ENCODE measurements around the gene PSTPIP1. TPM values are rescaled to one million over a fixed set of nuclear protein-coding genes. Genes with fewer than 3 reads are reported as not detected.

PSTPIP1 gene
- total and polyA plus RNA-seq, 4 donors: 12.4 to 39.6 (median 20.6) TPM

DNA sequence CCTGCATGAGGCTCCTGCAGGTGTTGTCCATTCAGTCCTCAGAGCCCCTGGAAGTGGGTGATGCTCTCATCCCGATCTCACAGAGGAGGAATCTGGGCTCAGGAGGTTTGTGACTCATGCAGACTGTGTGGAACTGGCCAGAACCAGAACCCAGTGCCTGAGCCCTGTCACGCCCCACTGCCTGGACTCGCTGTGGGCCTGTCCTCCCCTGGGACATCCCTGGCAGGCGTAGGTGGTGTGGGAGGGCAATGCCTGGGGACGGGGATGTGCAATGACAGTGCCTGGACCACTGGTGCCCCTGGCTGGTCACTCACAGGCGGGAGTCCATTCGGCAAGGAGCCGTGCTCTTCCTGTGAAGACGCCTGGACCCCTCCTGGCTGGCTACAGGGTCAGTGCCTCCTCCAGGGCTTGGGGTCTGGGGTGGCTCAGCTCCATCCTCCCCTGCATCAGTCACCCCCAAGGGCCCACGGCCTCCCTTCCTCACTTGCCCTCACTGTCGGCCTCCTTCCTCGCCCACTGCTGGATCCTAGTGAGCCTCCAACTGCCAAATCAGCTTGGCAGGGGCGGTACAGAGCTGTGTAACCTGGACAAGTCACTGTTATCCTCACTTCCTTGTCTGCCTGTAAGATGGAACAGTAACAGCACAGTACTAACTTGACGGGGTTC, 14.9 kb downstream of the PSTPIP1 start:
- 87 to 92% methylated on average over 14 of the region's 14 CpGs for WGBS, 2 donors
- TF ChIP-seq, protein P1, sequence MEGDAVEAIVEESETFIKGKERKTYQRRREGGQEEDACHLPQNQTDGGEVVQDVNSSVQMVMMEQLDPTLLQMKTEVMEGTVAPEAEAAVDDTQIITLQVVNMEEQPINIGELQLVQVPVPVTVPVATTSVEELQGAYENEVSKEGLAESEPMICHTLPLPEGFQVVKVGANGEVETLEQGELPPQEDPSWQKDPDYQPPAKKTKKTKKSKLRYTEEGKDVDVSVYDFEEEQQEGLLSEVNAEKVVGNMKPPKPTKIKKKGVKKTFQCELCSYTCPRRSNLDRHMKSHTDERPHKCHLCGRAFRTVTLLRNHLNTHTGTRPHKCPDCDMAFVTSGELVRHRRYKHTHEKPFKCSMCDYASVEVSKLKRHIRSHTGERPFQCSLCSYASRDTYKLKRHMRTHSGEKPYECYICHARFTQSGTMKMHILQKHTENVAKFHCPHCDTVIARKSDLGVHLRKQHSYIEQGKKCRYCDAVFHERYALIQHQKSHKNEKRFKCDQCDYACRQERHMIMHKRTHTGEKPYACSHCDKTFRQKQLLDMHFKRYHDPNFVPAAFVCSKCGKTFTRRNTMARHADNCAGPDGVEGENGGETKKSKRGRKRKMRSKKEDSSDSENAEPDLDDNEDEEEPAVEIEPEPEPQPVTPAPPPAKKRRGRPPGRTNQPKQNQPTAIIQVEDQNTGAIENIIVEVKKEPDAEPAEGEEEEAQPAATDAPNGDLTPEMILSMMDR (IDR thresholded peaks at IDR 0.05; ENCODE audit: control extremely low read depth, extremely low read depth): no peak
- no peak overlapping the region for H3K4me3 ChIP-seq
- no peaks in the 10 kb centered on the region for H3K27me3 ChIP-seq (ENCODE audit: control insufficient read depth in 3 of 3, insufficient read depth in 3 of 3, low read length in 2 of 3)
- ATAC-seq (ENCODE audit: insufficient read depth, low FRiP score): no peak
- peaks cover 0 to 2% (median 0%) of the 10 kb centered on the region in 5 donors for H3K4me1 ChIP-seq (ENCODE audit: control insufficient read depth in 5 of 5, insufficient read depth in 5 of 5, low read length in 5 of 5)
- peaks cover 0 to 1% (median 0%) of the 10 kb centered on the region in 4 donors for H3K36me3 ChIP-seq (ENCODE audit: control insufficient read depth in 4 of 4, insufficient read depth in 4 of 4, low read length in 4 of 4)
- no peak overlapping the region for H3K27ac ChIP-seq (ENCODE audit: low read depth in 1 of 2, low read length in 1 of 2)
- H3K9ac ChIP-seq (ENCODE audit: insufficient read depth in 1 of 2, low read length in 2 of 2): no peak overlapping the region
- H3K9me3 ChIP-seq (ENCODE audit: control insufficient read depth in 4 of 4, insufficient read depth in 3 of 4, low read length in 3 of 4): no peaks in the 10 kb centered on the region
- no peak for DNase-seq

DNA sequence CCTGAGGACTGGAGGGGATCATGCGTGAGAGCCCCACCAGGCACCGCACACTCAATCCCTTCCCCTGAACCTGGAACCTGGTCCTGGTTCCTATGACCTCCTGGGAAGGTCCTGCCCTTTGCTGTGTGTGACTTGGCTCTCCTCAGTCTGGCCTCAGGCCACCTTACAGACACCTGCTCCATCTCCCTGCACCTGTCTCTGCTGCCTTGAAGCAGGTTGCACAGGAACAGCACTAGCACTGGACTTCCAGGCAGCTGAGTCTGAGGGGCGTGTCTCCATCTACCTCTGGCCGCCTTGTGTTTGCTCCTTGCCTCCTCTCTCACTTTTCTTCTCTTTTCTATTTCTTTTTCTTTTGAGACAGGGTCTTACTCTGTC, 15.4 kb downstream of the PSTPIP1 start:
- Histone ChIP-seq H3K36me3 (ENCODE audit: control insufficient read depth in 4 of 4, insufficient read depth in 4 of 4, low read length in 4 of 4) (peaks cover 0 to 1% (median 0%) of the 10 kb centered on the region in 4 donors), H3K9me3 (ENCODE audit: control insufficient read depth in 4 of 4, insufficient read depth in 3 of 4, low read length in 3 of 4) (no peaks in the 10 kb centered on the region), H3K4me1 (ENCODE audit: control insufficient read depth in 5 of 5, insufficient read depth in 5 of 5, low read length in 5 of 5) (peaks cover 0 to 2% (median 0%) of the 10 kb centered on the region in 5 donors), H3K27ac (ENCODE audit: low read depth in 1 of 2, low read length in 1 of 2) (no peak overlapping the region), H3K27me3 (ENCODE audit: control insufficient read depth in 3 of 3, insufficient read depth in 3 of 3, low read length in 2 of 3) (no peaks in the 10 kb centered on the region), H3K4me3 (no peak overlapping the region), H3K9ac (ENCODE audit: insufficient read depth in 1 of 2, low read length in 2 of 2) (no peak overlapping the region)
- no peak for ATAC-seq (ENCODE audit: insufficient read depth, low FRiP score)
- no peak for DNase-seq
- TF ChIP-seq, protein P1 (IDR thresholded peaks at IDR 0.05; ENCODE audit: control extremely low read depth, extremely low read depth): no peak
- 89 to 95% methylated on average over 4 of the region's 4 CpGs for WGBS, 2 donors

DNA sequence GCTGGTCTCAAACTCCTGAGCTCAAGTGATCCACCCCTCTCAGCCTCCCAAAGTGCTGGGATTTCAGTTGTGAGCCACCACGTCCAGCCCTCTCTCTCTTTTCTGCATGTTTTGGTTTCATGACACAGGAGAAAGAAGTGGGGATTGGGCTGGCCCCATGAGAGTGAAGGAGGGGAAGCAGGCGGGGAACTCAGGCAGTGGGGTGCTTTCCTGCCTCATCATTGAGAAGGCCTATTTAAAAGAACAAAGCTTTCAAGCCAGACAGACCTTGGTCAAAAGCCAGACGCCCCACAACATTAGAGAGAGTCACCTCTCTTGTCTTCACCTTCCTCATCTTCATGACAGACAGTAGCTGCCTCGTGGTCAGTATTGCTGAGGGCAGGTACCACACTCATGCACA, 15.9 kb downstream of the PSTPIP1 start:
- Histone ChIP-seq H3K9me3 (ENCODE audit: control insufficient read depth in 4 of 4, insufficient read depth in 3 of 4, low read length in 3 of 4) (no peaks in the 10 kb centered on the region), H3K36me3 (ENCODE audit: control insufficient read depth in 4 of 4, insufficient read depth in 4 of 4, low read length in 4 of 4) (peaks cover 0 to 1% (median 0%) of the 10 kb centered on the region in 4 donors), H3K27me3 (ENCODE audit: control insufficient read depth in 3 of 3, insufficient read depth in 3 of 3, low read length in 2 of 3) (no peaks in the 10 kb centered on the region), H3K9ac (ENCODE audit: insufficient read depth in 1 of 2, low read length in 2 of 2) (no peak overlapping the region), H3K27ac (ENCODE audit: low read depth in 1 of 2, low read length in 1 of 2) (no peak overlapping the region), H3K4me1 (ENCODE audit: control insufficient read depth in 5 of 5, insufficient read depth in 5 of 5, low read length in 5 of 5) (peaks cover 0 to 2% (median 0%) of the 10 kb centered on the region in 5 donors), H3K4me3 (no peak overlapping the region)
- TF ChIP-seq, protein P1 (IDR thresholded peaks at IDR 0.05; ENCODE audit: control extremely low read depth, extremely low read depth): no peak
- ATAC-seq (ENCODE audit: insufficient read depth, low FRiP score) (no peak), DNase-seq (no peak)
- 69 to 80% methylated on average over 4 of the region's 4 CpGs for WGBS, 2 donors
